ENCODE data around the gene CHRDL2.

CHRDL2 gene

DNA sequence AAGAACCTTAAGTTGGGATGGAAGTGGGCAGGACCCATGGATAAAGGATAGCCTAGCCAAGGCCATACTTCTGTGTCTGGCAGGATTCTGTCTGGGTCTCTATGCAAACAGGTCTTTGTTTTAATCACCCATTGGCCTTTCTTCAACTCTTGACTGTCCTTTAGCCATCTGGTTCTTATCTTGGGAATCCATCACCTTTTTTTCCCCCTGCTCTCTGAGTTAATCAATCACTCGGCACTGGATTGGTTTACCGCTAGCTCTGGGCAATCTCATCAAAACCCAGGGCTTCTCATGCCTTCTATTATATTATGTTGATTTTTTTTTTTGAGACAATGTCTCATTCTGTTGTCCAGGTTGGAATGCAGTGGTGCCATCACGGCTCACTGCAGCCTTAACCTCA, 15.6 kb upstream of the CHRDL2 start:
- DNase-seq = no peak

DNA sequence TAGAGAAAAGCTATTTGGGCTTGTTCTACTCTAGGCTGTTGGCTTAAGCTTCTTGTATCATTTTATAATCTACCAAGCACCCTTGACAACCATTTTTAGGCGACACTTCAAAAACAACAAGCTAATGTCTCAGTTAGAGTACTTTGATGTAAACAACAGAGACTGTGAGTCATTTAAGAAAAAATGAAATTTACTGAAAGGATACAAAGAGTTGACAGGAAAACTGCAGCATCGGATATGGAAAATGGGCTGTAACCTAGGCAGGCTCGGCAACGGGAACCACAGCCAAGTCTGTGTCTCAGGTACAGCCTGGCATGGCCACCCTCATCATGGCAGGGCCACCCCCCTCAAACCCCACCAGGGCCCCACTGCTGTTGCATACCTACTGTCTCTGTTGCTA, 13.1 kb upstream of the CHRDL2 start:
- DNase-seq = no peak

DNA sequence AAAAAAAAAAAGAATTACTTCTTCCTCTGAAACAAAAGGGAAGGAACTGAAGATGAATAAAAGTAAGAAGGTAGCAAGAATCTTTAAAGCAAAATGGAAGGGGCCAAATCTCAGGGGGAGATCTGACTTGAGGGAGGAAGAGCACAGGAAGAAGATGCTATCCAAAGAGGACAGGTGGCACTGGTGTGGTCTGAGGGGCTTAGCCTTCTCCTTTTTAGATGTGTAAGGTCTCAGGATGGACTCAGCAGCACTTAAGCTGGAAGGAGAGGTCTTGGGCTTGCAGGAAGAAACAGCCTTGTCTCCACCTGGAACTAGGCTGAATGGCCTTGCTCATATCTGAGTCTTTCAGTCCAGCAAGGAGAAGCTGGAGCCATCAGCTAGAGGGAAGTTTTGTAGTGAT, 12.4 kb upstream of the CHRDL2 start:
- DNase-seq = no peak

DNA sequence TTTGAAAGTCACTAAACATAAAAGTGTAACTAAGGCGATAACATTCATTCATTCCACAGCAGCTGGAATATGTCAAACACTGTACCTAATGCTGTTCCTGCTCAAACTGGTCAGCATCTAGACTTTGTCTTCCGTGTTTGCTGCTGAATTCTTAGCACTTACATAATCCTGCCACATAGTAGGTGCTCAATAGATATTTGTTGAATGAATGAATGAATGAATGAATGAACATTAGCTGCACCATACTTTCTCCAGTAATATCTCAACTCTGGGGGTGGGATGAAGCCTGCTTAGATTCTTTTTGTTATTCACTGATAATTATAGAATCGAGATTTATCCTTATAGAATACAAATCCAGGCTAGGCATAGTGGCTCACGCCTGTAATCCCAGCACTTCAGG, 10.8 kb upstream of the CHRDL2 start:
- no peak for DNase-seq

DNA sequence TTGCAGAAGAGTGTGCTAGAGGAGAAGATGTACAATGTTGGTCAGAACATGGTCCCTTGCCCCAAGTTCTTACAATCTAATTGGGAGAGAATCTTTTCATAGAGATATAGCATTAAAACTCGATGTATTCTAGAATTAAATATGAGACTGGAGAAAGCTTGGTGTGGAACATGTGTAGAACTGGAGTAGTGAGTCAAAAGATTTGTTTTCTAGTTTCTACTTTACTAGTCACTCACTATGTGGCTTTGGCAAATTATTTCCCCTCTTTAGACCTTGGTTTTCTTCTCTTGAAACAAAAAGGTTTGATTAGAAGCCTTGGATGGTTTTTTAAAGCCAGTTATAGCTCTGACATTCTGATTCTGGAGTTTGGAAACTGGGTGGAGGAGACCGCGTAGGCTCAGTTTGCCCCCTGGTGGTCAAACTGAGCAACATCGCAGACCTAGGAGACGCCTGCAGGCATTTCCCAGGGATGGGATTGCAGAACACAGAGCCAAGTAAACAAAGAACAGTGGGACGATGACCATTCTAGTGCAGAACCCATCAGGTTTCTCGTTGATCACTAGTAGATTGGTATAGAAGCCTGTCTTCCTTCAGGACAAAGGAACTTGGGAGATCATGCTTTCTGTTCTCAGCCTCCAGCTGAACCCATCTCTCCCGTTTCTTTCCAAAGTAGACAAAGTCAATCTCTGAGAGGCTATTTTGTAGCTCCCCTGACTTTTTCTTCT, 8.5 kb upstream of the CHRDL2 start:
- peak; percentile 17 for DNase-seq

DNA sequence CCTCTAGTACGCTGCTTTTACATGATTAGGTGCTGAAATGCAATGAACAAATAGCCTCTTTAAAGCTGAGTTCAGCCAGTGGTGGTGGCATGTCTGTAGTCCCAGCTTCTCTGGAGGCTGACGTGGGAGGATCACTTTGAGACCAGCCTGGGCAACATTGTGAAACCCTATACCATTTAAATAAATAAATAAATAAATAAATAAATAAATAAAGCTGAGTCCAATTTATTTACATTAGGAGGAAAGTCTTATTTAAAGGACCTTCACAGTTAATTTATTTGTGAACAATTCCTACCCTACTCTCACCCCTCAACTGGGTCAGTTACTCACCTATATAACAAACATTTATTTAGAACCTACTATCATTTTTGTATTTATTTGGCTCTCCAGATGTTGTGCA, 4.8 kb upstream of the CHRDL2 start:
- DNase-seq = no peak

DNA sequence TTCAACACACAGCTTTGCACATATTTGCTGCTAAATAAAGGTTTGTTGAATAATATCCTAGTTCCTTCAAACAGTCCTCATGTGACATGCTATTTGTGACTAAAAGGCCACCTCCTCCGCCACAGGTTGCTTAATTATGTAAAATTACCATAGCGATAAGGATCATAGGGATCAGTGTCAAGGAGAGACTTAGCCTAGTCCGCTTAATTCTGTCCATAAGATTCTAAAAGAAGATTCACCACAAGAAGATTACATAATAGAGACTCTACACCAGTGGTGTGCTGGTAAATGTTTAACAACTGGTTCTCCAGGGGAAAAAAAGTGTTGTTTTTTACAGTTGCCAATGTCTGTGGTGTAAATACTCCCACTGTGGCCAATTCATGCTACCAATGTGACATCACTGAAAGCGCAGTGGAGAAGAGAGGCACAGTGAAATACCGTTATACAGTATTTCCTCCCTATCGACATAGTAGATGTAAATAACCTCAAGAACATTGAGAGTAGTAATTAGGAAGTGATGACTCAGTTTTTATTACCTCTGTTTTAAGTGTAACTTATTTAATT, 4.2 kb upstream of the CHRDL2 start:
- no peak for DNase-seq

DNA sequence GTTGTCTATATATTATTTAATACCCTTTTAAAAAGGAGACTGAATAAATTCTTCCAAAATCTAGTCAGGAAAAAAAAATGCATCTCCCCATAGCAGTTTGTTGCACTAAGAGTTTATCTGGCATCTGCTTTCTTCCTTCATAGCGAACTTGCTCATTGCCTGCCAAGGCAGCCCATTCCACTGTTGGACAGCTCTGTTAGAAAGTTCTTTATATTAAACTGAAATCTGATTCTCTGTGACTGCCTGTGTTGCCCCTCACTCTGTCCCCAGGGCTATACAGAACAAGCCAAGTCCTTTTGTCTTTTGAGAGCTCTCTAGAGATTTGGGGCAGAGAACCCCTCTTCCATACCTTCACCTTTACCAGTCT, 3.3 kb upstream of the CHRDL2 start:
- no peak for DNase-seq

DNA sequence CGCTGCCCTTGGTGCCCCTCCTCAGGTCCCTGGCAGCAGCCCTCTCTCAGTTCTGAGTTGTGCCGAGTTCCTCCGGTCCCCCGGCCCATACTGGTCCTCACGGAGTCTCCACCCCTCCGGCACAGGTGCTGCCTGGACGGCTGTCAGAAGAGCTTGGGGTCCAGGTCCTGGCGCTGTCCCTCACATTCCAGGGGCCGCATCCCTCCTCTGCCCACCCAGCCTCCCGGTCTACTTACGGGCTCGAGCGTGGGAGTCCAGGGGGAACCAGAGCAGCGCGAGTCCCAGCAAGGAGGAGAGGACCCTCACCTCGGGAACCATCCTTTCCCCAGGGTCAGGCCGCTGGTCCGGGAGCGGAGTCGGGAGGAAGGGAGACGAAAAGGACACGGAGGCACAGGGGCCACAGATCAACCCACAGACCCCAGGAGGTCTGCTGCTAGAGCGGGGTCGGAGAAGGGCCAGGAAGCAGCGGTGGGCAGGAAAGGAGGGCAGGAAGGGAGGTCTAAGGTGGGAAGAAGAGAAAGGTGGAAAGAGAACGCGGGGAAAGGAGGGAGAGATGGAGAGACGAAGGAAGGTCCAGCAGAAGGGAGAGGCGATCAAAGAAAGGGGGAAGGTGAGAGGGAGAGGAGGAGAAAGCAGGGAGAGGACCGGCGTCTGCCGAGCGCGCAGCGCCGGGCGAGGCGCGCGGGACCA, 510 bp downstream of the CHRDL2 start:
- no peak for DNase-seq

DNA sequence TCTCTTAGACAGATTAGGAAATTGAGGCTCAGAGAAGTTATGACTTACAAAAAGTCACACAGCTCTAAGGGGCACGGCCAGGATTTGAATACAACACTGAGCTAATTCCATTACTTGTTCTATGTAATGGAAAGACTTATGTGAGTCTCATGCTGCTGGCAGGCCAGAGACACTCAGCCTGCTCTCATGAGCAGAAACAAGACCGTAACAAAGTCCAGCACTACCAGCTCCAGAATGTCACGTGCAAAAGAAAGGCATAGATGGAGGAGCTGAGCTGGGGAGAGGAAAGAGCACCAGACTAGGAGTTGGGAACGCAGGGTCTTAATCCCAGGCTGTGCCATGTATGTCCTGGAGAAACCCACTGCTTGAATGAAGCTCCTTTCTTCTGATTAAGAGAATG, 1.8 kb downstream of the CHRDL2 start:
- no peak for DNase-seq

DNA sequence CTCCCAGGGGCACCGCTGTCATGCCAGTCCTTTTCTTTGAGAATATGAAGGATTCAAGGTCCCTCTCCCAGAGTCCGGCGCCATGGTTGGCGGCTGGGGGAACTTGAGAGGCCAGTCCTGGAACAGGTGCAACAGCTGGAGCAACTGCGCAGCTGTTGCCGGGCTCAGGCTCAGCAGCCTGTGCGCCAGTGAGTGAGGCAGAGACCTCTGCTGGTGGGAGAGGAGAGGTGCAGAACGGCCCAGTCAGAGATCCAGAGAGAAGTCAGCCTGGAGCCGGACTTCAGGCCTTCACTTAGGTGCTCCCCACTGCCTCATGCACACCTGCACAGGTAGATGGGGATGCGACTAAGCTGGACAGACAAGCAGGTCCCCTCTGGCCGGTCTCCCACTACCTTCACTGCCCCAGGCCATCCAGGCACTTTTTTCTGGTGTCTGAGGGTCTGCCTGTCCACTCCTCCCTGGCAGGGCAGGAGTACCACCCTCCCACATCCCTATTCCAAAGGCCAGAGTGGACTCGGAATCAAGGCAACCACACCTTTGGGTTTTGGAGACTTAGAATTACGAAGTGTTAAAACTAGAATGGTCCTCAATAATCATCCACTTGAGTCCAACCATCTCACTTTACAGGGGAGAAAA, 4.6 kb downstream of the CHRDL2 start:
- peak; percentile 33 for DNase-seq

DNA sequence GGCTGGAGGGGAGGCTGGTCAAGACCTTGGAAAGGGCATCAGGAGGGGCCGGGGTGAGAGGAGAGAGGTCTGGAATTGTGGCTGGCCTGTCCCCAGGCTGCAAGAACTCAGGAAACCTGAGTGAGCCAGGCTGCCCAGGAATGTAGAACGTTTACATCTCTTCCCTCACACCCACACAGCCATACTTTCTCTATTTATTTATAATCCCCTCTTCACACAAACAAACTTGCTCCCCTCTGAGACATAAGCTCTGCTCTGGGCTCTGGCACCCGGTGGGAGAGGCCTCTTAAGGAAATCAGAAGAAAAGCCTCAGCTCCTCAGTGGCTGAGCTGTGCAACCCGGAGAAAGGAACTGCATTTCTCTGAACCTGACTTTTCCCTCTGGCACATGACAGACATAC, 5.5 kb downstream of the CHRDL2 start:
- DNase-seq = no peak

DNA sequence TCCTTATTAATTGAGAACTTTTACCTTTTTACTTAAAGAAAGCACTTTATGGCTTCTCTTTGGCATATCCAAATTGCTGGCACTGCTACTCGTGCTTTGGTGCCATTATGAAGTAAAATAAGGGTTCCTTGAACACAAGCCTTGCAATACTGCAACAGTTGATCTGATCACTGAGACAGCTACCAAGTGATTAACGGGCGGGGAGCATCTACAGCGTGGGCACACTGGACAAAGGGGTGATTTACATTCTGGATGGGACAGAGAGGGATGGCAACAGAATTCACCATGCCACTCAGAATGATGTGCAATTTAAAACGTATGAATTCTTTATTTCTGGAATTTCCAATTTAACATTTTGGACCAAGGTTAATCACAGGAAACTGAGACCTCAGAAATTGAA, 7.7 kb downstream of the CHRDL2 start:
- no peak for DNase-seq

DNA sequence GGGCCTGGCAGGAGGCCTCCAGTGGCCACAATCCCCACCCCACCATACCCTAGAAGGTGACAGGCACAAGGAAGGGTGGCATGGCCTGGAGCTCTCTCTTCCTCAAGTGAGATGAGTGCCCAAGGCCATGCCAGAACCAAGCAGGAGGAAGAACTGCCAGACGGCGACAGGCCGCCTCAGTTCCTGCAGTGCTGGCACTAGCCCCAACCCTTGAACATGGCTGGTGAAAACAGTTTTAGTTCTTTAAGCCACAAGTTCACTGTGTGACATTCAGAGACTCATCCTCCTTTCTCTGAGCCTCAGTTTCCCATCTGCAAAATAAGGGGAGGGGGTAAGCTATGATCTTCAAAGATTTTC, 9.8 kb downstream of the CHRDL2 start:
- no peak for DNase-seq

DNA sequence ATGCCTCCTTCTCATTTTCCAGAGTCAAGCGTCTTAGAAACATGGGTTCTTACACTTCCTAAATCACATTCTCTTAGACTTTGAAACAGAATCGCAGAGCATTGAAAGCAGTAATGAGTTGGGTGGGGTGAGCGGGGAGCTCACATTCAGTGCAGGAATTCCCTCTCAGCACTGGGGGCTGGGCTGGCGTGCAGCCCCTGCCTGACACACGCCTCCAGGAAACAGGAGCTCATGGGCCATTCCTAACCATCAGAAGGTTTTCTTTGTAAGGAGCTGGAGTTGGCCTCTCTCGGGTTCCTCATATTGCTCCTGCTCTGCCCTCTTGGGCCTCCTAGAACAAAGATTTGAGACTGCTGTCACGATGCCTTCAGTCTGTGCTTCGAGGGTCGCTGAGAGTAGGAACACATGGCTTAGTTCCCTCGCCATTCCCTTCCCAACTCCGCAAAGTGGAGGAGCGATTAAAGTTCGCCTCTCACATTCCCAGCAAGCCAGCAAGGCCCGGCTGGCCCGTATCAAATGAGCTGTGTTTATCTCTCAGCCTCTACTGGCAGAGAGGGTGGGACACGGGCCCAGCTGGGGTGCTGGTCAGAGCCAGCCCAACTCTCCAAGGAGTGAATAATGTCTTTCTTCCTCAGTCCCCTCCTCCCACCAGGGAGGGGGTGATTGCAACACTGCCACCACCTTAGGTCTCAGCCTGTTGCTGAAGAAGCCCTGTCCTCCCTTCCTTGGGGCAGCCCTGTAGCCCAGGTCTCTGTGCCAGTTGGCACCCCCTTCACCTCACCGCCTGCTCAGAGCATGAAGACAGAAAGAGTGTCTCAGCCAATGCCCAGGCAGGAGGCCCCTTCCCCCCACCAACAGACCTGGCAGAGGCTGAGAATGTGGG, 10.4 kb downstream of the CHRDL2 start:
- DNase-seq = no peak

DNA sequence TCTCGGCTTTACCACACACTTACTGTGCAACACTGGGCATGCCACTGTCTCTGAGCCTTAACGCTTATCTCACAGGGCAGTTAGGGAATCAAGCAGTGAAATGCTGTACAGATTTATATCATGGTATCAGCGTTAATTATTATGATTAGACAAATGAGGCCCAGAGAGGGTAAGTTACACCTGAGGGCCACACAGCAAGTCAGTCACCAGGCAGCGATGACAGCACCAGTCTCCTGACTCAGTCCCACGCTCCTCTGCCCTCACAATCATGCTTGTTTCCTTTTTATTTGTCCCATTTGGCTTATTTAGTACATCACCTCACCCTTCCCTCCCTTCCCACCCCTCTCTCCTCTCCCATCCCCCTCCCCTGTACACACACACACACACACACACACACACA, 12.2 kb downstream of the CHRDL2 start:
- DNase-seq = no peak

DNA sequence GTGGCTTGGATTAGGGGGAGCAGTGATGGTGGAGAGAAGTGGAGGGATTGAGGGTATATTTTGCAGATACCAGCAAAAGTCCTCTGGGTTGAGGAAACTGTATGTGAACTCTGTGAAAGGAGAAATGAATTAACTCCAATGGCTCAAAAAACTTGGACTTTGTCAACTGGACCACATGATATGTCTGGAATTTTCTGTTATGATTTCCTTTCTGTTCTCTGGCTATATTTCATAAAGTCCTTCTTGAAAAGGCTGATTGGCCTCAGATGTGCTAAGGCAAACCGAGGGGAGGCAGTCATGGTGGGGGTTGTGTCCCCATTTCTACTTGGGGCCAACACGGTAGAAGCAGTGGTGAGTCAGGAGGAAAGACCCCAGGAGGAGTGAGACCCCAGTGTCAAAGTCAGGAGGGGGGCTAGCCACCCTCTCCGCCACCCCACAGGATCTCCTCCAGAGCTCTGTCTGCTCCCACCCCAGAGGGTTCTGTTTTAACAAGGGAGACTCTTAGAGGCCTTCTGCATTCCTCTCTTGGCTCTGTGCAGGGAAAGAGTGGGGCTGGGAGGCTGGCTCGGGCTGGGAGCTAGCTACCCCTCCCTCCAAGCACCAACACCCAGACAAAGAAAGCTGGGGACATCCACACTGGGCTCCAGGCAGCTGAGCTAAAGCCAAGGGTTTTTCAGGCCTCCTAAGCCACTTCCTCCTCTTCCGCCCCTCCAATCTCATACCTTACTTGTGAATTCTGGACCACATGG, 13.8 kb downstream of the CHRDL2 start:
- no peak for DNase-seq

DNA sequence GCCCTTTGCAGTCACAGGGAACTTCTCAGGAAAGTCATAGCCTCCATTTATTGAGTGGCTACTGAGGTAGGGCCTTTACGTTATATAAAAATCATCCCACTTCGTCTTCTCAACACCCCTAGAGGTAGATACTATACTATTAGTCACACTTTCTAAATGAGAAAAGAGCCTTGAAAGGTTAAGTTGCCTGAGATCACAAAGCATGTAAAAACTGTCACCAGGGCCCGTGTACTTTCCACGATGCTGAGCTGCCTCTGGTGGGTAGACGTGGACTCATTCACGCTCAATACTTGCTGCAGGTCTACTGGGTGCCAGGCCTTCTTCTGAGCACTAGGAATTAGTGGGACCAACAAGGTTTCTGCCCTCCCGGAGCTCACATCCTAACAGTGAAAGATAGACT, 16.3 kb downstream of the CHRDL2 start:
- DNase-seq = no peak

DNA sequence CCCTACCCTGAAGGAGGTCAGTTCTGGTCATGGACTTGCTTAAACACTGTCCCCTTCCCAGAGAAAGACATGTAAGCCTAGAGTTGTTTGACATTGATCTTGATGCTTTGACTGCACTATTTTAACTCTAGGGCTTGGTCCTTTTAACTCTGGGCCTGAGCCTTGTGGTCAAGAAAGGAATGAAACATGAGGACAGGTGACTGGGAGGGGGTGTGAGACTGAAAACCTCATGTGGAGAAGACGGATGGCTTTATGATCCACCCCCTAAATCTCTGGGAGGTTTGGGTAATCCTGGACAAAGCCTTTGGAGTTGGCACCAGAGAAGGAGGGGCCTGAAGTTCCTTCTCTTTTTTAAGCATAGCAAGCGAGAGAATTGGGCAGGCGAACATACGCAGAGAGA, 17.5 kb downstream of the CHRDL2 start:
- no peak for DNase-seq

DNA sequence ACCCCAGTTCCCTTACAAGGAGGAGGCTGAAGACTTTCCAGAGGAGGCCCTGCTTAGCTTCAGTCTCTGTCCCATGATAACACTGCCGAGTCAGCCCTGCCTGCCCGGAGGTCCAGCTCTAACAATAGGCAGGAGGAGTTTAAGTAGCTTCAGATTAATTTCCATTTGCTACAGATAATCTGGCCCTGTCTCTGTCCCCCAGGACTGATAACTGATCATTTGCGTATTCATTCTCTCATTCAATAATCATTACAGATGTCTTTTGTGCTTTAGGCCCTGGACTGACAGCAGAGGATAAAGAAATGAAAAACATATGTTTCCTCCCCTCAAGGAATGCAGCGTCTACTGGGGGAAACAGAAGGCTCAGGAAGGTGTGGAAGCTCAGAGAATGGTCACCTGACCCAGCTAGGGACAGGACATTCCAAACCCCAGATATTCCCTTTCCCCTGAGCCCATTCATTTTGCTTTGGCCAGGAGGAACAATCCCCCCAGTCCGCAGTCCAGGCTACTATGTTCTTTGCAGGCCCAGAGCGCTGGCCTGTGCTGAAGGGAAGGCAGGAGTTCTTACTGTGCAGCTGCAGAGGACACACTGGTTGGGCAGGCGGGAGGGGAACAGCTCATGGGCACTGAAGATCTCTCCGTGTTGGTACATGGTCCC, 20.8 kb downstream of the CHRDL2 start:
- DNase-seq = no peak

DNA sequence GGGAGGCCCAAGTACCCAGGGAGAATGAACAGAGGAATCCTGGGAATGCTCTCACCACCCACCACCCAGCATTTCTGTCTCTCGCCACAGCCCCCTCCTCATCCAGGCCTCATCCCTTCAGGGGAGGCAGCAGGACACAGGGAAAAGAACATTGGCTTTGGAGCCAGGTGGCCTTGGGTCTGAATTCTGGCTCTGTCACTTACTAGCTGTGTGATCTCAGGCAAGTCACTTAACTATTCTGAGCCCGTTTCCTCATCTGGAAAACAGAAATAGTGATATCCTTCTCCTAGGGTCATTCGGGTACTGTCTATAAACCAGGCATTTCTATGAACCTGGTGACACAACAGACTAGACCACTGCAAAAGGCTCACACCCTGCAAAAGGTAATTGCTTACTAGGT, 22.1 kb downstream of the CHRDL2 start:
- no peak for DNase-seq

Measured in activated effector memory CD4-positive, alpha-beta T cell treated with Interleukin-2 at 50 U/mL for 16 hours (primary cell).